ENCODE measurements around the gene FZD2.
"Not testable (repeated sequence)": the region's sequence is repeated elsewhere in the genome, so short reads cannot be mapped to it uniquely, and the experiment has no call there.

FZD2 gene

DNA sequence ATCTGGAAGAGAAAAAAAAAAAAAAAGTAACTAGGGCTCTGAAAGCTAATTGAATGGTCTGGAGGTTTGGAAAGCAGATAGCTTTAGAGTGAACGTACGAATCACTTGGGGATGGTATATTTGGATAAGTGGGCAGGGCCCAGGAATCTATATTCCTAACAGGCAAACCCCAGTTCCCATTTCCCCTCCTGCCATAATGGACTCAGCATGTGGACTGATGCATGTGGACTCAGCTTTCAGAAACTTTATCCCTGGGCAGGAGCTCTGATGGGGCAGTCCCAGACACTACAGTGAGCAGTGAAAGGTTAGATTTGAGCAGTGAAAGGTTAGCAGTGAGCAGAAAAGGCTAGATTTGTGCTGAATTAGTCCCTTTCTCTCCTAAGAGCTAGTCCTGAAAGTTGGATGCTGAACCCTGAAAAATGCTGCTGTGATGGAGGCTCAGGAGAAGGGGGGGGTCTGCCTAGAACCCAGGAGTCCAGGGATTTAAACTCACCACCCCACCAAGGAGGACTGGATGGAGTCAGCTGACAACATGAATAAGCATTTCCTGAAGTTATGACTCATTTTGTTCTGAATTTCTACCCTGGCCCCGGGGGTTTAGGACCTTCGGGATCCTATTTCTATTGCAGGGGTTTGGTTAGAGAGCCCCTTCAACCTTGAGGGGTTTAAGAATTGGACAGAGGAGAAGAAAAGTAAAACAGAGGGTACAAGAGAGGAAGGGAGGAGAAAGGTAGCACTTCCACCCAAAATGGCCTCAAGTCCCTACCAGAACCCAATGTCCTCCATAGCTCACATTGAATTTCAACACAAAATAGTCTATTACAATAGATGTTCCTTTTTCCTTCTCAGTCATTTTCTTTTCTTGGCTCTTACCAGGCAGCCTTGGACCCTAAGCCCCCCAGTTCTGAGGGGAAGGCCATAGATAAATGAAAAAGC is 10.3 kb upstream of the FZD2 start:
- DNase-seq (ENCODE audit: low read depth in 2 of 2): no peak

DNA sequence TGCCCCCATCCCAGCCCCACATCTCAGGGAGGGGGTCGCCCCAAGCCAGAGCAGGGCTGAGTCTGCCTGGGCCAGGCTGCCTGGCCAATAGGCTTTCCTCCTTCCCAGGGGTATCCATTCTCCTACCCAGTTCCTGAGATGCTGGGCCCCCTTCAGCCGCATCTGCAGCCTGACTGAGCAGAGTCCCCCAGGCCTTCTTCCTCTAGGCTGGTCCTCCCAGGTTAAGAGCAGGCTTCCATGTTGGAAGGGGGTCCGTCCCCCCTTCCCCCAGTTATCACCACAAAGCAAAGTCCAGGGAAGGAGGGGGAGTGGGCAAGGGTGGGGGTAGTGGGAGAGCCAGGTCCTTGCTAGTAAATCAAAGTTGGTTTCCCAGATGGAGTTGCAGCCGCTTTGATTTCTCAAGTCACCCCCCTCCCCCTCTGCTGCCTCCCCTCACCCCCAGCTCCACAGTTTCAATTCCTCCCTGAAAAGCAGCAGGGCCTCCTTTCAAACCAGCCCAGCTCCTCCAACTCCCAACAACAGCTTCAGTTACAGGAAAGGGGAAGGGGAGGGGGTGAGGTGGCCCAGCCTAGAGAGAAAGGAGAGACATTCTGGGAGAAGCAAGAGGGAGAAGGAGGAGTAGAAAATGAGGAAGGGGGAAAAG is 9.5 kb upstream of the FZD2 start:
- no peak for DNase-seq (ENCODE audit: low read depth in 2 of 2)

DNA sequence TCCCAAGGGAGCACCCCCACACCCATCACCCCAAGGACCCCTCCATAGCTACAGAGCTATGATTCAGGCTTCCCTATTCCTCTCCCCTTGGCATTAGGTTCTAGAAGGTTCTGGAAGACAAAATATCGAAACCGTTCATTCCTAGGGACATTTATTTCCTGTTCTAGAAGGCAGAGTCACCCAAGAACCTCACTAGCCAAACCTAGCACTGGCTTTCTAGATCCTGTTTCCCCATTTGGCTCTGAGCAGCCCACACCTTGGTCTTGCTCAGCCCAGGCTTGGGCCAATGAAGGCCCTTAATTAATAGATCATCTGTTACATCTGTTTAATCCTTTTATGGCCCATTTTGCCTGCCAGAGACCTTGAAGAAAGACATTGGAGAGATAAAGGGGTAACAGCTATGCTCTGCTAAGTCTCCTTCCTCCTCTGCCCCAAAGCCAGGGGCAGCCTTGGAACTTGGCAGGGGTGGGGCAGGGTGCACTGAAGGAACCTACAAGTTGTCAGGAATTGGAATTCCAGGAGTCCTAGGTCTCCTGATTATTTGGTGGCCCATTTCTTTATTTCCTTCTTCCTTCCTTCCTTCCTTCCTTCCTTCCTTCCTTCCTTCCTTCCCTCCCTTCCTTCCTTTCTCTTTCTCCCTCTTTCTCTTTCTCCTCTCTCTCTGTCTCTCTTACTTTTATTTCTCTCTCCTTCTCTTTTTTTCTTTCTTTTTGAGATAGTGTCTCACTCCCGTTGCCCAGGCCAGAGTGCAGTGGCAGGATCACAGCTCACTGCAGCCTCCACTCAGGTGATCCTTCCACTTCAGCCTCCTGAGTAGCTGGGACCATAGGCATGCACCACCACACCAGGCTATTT is 8.7 kb upstream of the FZD2 start:
- DNase-seq (ENCODE audit: low read depth in 2 of 2): no peak

DNA sequence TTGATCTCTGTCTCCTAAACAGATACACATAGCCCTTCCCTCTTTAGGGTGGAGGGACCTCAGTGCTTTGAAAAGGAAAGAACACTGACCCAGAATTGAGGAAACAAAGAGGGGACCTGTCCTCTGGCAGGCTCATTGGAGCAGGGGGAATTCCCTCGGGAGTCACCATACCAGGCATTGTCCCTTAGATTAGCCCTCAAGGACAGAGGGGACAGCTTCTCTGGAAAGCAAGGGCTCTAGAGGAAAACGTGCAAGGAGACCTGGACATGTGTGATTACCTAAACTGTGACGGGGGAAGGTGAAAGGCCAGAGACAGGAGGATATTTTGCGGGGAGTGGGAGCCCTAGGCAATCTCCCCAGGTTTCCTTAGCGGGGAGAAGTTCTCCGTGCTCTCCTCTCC is 7.6 kb upstream of the FZD2 start:
- DNase-seq (ENCODE audit: low read depth in 2 of 2): no peak

DNA sequence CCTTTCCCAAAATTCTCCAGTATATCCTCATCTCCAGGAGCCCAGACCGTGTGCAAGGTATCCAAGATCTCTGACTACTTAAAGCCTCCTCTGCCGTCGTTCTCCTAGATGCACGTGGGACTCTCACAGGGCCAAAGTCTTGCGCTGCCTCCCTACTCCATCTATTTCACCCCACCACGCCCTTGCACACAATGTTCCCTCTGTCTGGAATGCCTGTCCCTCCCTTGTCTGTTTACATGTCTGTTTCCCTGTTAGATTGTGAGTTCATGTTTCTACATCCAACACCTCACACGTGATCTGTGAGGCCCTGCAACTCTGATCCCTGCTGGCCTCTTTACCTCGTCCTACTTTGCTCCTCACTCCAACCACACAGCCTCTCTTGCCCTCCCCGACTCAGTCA is 4.9 kb upstream of the FZD2 start:
- no peak for DNase-seq (ENCODE audit: low read depth in 2 of 2)

DNA sequence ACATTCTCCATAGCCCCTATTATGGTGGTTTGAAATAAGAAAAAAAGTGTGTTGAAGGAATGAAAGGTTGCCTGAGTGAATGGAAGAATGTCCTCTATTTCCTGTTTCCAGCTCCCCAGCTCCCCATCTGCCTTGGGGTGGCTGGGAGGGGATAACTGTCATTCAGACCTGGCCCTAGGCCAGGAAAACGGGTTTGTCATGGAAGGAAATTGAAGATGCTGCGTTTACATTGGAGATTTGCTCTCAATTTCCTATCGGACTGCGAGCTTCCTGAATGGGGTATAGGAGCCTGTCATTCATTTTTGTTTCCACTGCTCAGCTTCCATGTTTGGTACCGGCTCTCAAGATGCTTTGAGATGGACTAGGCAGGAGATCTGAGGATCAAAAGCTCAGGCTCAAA is 2.2 kb upstream of the FZD2 start:
- no peak for DNase-seq (ENCODE audit: low read depth in 2 of 2)

DNA sequence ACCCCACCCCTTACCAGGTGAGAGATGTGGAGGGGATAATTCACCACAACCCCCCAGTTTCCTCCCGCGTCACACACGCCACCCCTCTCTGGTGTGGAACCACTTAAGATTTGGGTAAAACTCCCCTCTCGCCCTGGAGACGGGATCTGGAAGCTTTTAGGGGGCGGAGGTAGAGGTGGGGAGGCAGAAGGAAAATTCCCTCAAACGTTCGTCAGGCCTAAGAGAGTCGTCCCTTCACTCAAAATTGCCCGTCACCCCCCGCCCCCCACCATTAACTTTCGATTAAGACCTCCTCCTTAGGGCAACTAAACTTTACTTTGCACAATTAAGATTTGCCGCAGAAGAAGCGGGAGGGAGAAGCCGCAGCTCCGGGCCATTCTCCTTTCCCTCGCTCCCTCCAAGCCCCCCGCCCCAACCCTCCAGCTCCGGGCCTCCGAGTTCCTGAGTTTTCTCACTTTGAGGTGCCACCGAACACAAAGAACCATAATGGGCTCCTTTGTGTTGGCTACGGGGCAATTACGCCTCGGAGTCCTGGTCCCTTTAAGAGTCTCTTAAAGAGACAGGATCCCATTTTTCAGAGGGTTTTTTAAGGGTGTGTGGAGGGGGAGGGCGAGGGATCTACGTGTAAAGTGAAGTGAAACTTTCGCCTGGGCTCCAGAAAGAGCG is 985 bp upstream of the FZD2 start:
- DNase-seq (ENCODE audit: low read depth in 2 of 2): no peak

DNA sequence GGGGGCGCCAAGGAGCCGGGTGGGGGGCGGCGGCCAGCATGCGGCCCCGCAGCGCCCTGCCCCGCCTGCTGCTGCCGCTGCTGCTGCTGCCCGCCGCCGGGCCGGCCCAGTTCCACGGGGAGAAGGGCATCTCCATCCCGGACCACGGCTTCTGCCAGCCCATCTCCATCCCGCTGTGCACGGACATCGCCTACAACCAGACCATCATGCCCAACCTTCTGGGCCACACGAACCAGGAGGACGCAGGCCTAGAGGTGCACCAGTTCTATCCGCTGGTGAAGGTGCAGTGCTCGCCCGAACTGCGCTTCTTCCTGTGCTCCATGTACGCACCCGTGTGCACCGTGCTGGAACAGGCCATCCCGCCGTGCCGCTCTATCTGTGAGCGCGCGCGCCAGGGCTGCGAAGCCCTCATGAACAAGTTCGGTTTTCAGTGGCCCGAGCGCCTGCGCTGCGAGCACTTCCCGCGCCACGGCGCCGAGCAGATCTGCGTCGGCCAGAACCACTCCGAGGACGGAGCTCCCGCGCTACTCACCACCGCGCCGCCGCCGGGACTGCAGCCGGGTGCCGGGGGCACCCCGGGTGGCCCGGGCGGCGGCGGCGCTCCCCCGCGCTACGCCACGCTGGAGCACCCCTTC is 484 bp downstream of the FZD2 start:
- DNase-seq (ENCODE audit: low read depth in 2 of 2): no peak

DNA sequence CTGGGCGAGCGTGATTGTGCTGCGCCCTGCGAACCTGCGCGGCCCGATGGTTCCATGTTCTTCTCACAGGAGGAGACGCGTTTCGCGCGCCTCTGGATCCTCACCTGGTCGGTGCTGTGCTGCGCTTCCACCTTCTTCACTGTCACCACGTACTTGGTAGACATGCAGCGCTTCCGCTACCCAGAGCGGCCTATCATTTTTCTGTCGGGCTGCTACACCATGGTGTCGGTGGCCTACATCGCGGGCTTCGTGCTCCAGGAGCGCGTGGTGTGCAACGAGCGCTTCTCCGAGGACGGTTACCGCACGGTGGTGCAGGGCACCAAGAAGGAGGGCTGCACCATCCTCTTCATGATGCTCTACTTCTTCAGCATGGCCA is 1.0 kb downstream of the FZD2 start:
- DNase-seq (ENCODE audit: low read depth in 2 of 2): no peak

DNA sequence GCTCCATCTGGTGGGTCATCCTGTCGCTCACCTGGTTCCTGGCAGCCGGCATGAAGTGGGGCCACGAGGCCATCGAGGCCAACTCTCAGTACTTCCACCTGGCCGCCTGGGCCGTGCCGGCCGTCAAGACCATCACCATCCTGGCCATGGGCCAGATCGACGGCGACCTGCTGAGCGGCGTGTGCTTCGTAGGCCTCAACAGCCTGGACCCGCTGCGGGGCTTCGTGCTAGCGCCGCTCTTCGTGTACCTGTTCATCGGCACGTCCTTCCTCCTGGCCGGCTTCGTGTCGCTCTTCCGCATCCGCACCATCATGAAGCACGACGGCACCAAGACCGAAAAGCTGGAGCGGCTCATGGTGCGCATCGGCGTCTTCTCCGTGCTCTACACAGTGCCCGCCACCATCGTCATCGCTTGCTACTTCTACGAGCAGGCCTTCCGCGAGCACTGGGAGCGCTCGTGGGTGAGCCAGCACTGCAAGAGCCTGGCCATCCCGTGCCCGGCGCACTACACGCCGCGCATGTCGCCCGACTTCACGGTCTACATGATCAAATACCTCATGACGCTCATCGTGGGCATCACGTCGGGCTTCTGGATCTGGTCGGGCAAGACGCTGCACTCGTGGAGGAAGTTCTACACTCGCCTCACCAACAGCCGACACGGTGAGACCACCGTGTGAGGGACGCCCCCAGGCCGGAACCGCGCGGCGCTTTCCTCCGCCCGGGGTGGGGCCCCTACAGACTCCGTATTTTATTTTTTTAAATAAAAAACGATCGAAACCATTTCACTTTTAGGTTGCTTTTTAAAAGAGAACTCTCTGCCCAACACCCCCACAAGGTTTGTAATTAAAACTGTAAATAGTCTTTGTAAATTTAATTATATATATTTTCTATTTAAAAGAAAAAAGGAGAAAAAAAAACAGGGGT is 1.7 kb downstream of the FZD2 start:
- no peak for DNase-seq (ENCODE audit: low read depth in 2 of 2)

DNA sequence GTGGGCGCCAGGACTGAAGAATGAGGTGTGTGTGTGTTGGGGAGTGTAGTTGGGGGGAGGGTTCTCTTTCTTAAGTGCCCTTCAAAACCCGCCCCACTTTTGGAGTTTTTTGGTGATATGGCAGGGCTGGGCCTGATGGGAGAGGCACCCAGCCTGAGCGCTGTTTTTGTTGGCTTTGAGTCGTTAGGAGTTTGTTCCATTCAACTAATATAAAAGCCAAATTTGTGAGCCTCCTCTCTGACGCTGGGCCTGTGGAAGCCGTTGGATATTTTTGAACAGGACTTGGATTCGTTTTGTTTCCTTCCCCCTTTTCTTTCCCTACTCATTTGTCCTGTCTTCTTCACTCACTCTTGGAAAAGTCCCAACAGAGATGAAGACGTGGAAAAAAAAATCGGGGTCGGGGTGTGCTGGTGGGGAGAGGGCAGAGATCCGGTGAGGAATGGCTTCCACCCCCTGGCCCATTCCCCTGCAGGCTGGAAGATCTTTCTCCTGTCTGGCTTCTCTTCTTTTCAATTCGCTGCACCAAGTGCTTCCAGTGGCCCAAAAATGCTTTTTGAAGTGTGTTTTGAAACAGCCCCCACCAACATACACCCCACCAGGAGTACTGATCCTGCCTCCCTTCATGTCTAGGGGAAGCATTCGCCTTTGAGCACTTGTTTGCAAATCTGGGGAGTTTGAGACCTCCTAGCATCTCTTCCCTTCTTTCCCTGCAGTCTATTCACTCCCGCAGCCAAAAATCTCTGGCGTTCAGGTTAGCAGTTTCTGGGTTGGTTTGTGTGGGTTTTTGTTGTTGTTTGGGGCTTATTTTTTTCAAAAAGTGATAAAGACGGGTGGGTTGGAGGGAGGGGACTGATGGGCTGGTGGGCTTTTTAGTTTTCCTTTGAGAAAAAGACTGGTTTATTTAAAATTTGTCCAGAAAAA is 2.6 kb downstream of the FZD2 start:
- DNase-seq (ENCODE audit: low read depth in 2 of 2): no peak

DNA sequence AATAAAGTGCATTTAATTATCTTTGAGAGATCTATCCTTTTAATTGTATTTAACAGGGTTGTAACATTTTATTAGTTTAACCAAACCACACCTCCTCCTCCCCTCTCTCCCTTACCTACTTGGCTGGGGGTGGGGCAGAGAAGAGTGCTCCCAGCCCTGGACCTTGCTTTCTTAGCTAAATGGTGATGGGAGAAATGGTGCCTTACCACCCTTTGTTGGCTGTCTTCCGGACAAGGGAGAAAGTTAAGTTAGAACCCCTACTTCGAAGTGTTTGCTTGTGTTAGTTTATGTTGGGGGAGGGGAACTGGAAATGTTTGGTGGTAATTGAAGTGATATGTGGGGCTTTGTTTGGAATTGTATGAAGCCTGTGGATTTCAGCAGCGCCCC is 3.9 kb downstream of the FZD2 start:
- no peak for DNase-seq (ENCODE audit: low read depth in 2 of 2)

DNA sequence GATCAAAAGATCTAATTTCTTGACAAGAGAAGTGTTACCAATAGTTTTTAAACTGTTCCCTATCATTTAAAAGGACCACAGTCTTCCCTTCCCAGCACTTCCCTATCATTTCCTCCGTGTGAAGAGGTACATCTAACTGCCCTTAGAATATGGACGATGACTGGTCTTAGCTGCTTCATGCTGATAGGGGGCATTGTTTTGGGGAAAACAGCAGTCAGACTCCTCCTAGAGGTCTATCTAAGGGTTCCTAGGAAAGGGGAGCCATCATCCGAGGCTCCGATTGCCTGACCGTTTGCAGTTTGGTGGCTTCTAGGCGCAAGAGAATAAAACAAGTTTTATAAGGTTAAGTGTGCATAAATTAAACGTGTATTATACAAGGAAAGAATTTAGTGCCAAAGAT is 7.1 kb downstream of the FZD2 start:
- DNase-seq (ENCODE audit: low read depth in 2 of 2): no peak

DNA sequence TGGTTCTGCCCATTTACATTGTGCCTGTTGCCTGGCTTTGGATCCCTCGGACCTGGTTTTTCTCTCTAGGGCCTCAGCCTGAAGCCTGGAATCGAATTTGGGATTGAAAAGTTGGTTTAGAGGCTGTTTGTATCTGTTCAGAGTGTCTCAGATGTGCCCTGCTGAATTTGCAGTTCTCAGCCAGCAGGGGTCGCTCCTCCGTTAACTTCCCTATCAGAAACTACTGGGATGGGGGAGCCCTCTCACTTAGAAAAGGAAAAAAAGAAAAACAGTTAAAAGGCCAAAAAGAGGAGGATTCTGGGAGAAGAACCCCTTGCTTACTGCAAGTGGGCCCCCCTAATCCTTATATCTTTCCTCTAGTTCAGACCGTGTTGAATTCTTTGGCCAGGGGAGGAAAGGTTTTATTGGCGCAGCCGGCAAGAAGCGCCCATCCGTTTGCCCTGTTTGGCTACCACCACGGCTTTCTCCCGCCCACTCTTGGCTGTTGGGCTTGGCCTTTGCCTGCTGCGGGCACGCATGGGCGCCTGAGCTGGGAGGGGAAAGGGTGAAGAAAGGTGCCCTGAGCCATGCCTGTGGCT is 8.7 kb downstream of the FZD2 start:
- no peak for DNase-seq (ENCODE audit: low read depth in 2 of 2)

DNA sequence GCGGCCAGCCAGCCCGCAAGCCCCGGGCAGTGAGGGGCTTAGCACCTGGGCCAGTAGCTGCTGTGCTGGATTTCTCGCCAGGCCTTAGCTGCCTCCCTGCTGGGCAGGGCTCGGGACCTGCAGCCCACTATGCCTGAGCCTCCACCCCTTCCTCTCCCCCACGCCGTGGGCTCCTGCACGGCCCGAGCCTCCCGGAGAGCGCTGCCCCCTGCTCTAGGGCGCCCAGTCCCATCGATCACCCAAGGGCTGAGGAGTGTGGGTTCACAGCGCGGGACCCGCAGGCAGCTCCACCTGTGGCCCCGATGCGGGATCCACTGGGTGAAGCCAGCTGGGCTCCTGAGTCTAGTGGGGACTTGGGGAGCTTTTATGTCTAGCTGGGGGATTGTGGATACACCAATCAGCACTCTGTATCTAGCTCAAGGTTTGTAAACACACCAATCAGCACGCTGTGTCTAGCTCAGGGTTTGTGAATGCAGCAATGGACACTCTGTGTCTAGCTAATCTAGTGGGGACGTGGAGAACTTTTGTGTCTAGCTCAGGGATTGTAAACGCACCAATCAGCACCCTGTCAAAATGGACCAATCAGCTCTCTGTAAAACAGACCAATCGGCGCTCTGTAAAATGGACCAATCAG is 11.1 kb downstream of the FZD2 start:
- not testable (repeated sequence) for DNase-seq (ENCODE audit: low read depth in 2 of 2)

DNA sequence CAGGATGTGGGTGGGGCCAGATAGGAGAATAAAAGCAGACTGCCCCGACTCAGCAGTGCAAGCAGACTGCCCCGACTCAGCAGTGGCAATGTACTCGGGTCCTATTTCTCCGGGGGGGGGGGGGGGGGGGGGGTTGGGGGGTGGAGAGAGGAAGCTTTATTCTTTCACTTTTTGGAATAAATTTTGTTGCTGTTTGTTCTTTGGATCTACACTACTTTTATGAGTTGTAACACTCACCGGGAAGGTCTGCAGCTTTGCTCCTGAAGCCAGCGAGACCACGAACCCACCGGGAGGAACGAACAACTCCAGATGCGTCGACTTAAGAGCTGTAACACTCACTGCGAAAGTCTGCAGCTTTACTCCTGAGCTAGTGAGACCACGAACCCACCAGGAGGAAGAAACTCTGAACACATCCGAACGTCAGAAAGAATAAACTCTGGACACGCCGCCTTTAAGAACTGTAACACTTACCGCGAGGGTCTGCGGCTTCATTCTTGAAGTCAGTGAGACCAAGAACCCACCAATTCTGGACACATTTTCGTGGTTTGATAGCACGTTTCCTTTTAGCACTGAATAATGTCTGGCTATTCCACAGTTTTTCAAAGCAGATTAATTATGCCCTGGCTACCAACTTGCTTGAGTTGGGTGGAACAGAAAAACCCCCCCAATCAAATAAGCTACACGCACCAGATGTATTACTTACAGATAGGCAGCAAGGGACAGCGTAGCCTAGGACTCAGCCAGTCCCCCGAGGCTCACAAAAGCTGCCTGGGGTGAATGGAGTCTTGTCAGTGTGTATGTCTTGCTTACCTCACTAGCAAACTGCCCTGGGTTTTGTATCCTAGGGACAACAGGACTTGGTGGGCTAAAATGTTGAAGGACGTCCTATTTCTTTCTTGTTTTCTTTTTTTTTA is 11.9 kb downstream of the FZD2 start:
- DNase-seq (ENCODE audit: low read depth in 2 of 2): no peak

DNA sequence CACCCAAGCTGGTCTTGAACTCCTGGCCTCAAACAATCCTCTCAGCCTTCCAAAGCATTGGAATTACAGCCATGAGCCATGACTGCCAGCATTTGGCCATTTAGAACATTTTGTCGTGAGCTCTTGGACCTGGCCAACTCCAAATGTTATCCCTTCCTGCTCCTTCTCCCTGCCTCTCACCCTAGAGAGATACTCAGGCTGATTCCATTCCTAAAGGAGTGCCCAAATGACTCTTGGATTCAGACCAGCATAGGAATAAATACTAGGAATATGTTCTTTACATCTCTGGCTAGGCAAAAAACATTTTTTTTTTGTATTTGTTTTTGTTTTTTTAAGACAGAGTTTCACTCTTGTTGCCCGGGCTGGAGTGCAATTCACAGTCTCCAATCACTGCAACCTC is 15.5 kb downstream of the FZD2 start:
- DNase-seq (ENCODE audit: low read depth in 2 of 2): no peak
